Activated naive CD8-positive, alpha-beta T cell treated with anti-CD3 and anti-CD28 coated beads for 36 hours (primary cell): ENCODE data around the gene AGTRAP. TPM values are rescaled to one million over a fixed set of nuclear protein-coding genes. Genes with fewer than 3 reads are reported as not detected.

Experiments used
- DNase-seq: peaks from one replicate; pipeline ENCODE4 v3.0.0; 2021
- H3K27ac Mint-ChIP-seq: one replicate; pipeline ENCODE4 v1.8.0; 2022; ENCODE audit warnings: mild to moderate bottlenecking, moderate library complexity, mixed read lengths
- H3K27me3 Mint-ChIP-seq: one replicate; pipeline ENCODE4 v1.8.0; 2022; ENCODE audit warnings: mild to moderate bottlenecking, mixed read lengths
- H3K36me3 Mint-ChIP-seq: one replicate; pipeline ENCODE4 v1.8.0; 2021; ENCODE audit warnings: mild to moderate bottlenecking, mixed read lengths
- H3K4me1 Mint-ChIP-seq: one replicate; pipeline ENCODE4 v1.8.0; 2021; ENCODE audit warnings: mixed read lengths
- H3K4me3 Mint-ChIP-seq: one replicate; pipeline ENCODE4 v1.8.0; 2022; ENCODE audit warnings: mild to moderate bottlenecking, moderate library complexity, mixed read lengths
- H3K9me3 Mint-ChIP-seq: one replicate; pipeline ENCODE4 v1.8.0; 2022; ENCODE audit warnings: mixed read lengths
- total RNA-seq, 2 experiments: library from RNA; stranded (reverse); gene quantifications; one replicate each; pipeline ENCODE4 v1.2.3, GENCODE V29; 2021

The AGTRAP gene
- total RNA-seq, result 10 to 100 TPM; 10.2 to 11.0 TPM

- Mint-ChIP-seq H3K27me3 (no peaks in the 10 kb centered on the region), H3K27ac (peak within 1 kb of the TSS; percentile 91), H3K9me3 (no peaks in the 10 kb centered on the region), H3K4me3 (peak within 1 kb of the TSS; percentile 98), H3K36me3 (peaks cover 2% of the 10 kb centered on the region), H3K4me1 (peaks cover 54% of the 10 kb centered on the region)
- peak; percentile 90 for DNase-seq
Measured at GRCh38 chr1:11735854-11736745, at the start of gene AGTRAP. Gene AGTRAP, plus strand, starts transcription at chr1:11736136. Its CDS starts 73 bp downstream, at chr1:11736209.

- Mint-ChIP-seq H3K4me3 (no peak overlapping the region), H3K36me3 (no peaks in the 10 kb centered on the region), H3K4me1 (peaks cover 19% of the 10 kb centered on the region), H3K27me3 (peaks cover 51% of the 10 kb centered on the region), H3K9me3 (no peaks in the 10 kb centered on the region), H3K27ac (no peak overlapping the region)
- no peak for DNase-seq
Measured at GRCh38 chr1:11688506-11688905, 47.4 kb upstream of the AGTRAP start.

GRCh38 chr1:11690397-11691301 lies 45.3 kb upstream of the AGTRAP start:
- Mint-ChIP-seq H3K27ac (no peak overlapping the region), H3K4me1 (peaks cover 24% of the 10 kb centered on the region), H3K9me3 (no peaks in the 10 kb centered on the region), H3K36me3 (no peaks in the 10 kb centered on the region), H3K4me3 (no peak overlapping the region), H3K27me3 (peaks cover 57% of the 10 kb centered on the region)
- no peak for DNase-seq

GRCh38 chr1:11691302-11691914 lies 44.5 kb upstream of the AGTRAP start, which contains the start of gene DRAXIN:
Gene DRAXIN, plus strand, starts transcription at chr1:11691710. Its CDS starts 14,549 bp downstream, at chr1:11706259.
- Mint-ChIP-seq H3K27ac (no peak within 1 kb of the TSS), H3K4me3 (peak within 1 kb of the TSS; percentile 63), H3K4me1 (peaks cover 24% of the 10 kb centered on the region), H3K9me3 (no peaks in the 10 kb centered on the region), H3K36me3 (no peaks in the 10 kb centered on the region), H3K27me3 (peaks cover 57% of the 10 kb centered on the region)
- DNase-seq, result peak; percentile 21

- H3K27me3 Mint-ChIP-seq, result peaks cover 57% of the 10 kb centered on the region
- no peak overlapping the region for H3K27ac Mint-ChIP-seq
- H3K4me1 Mint-ChIP-seq, result peaks cover 24% of the 10 kb centered on the region
- H3K9me3 Mint-ChIP-seq, result no peaks in the 10 kb centered on the region
- no peak for DNase-seq
- H3K4me3 Mint-ChIP-seq, result peak overlapping the region; percentile 63
- no peaks in the 10 kb centered on the region for H3K36me3 Mint-ChIP-seq
Measured at GRCh38 chr1:11691928-11692711, 43.8 kb upstream of the AGTRAP start.

- H3K4me3 Mint-ChIP-seq, result peak overlapping the region; percentile 11
- no peak overlapping the region for H3K27ac Mint-ChIP-seq
- H3K36me3 Mint-ChIP-seq, result no peaks in the 10 kb centered on the region
- DNase-seq, result peak; percentile 51
- no peaks in the 10 kb centered on the region for H3K9me3 Mint-ChIP-seq
- peaks cover 27% of the 10 kb centered on the region for H3K4me1 Mint-ChIP-seq
- H3K27me3 Mint-ChIP-seq, result peaks cover 50% of the 10 kb centered on the region
Measured at GRCh38 chr1:11693024-11693590, 42.8 kb upstream of the AGTRAP start.

DNA sequence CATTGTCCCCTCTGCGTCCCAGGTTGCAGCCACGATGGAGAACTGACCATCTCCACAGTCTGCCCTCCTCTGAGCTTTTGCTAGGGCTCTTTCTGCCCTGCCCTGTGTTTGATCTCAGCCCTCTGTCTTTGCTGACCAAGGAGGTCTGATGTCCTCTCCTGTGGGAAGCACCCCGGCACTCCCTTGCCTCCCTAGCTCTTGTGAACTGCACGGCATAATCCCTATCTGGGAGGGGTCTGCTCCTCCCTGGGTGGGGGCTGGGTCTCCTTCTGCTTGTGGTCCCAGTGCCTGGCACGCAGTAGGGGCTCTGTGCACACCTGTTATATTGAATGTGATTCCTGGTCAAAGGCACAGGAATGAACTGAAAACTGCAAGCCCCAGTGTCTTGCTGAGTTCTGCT lies 42.0 kb upstream of the AGTRAP start:
- Mint-ChIP-seq H3K36me3 (no peaks in the 10 kb centered on the region), H3K4me3 (no peak overlapping the region), H3K4me1 (peaks cover 27% of the 10 kb centered on the region), H3K27ac (no peak overlapping the region), H3K9me3 (no peaks in the 10 kb centered on the region), H3K27me3 (peaks cover 42% of the 10 kb centered on the region)
- no peak for DNase-seq

DNA sequence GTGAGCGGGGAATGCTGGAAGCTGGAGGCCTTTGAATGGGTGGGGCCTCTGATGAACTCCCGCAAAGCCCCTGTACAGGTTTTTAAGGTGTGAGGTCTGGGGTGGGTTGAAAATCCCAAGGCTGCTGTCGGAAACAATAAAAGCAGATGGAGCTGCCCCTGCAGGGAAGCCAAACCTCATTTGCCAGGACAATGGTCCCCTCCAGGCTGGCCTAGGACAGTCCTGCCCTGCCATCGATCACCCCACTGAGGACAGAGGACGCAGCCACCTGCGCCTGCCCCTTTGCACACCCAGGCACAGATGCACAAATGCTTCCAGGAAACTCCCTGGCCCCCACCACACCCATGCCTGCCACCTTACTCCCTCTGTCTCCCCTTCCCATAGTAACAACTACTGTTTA lies 40.1 kb upstream of the AGTRAP start:
- DNase-seq, result no peak
- H3K27ac Mint-ChIP-seq, result no peak overlapping the region
- no peaks in the 10 kb centered on the region for H3K36me3 Mint-ChIP-seq
- H3K27me3 Mint-ChIP-seq, result peaks cover 24% of the 10 kb centered on the region
- peaks cover 18% of the 10 kb centered on the region for H3K4me1 Mint-ChIP-seq
- H3K4me3 Mint-ChIP-seq, result no peak overlapping the region
- H3K9me3 Mint-ChIP-seq, result no peaks in the 10 kb centered on the region

DNA sequence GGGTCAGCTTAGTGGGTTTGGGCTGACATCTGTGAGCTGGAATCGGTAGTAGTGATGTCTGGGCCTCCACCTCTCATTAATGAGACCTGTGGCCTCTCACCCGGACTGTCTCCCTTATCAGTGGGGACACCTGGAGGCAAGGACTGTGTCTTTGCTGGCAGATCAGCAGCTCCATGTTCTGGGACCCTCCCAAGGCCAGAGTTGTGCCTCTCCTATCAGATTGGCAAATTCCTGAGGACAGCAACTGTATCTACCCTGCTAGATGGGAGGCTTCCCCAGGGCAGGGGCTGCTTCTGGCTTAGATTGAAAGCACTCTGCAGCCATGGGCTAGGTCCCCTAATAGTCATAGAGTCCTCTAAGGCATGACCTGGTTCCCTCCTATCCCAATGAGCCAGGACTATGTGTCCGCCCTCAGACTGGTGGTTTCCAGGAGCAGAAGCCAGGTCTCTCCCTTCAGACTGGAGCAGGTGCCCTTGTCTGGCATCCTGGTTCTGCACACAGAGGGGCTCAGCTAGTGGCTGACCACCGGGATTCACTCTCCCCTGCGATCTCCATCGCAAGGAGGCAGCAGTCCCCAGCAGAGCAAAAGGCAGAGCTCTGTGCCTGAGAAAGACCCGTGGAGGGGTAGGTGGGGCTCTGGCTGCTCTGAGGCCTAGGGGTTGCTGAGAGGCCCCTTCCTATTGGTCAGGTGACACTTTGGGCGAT lies 38.6 kb upstream of the AGTRAP start:
- Mint-ChIP-seq H3K36me3 (no peaks in the 10 kb centered on the region), H3K27ac (no peak overlapping the region), H3K9me3 (no peaks in the 10 kb centered on the region), H3K27me3 (peaks cover 19% of the 10 kb centered on the region), H3K4me3 (no peak overlapping the region), H3K4me1 (peaks cover 15% of the 10 kb centered on the region)
- no peak for DNase-seq

GRCh38 chr1:11697893-11698210 lies 38.1 kb upstream of the AGTRAP start:
- no peak overlapping the region for H3K27ac Mint-ChIP-seq
- no peak for DNase-seq
- no peaks in the 10 kb centered on the region for H3K9me3 Mint-ChIP-seq
- no peak overlapping the region for H3K4me3 Mint-ChIP-seq
- peaks cover 14% of the 10 kb centered on the region for H3K27me3 Mint-ChIP-seq
- H3K4me1 Mint-ChIP-seq, result peaks cover 10% of the 10 kb centered on the region
- H3K36me3 Mint-ChIP-seq, result no peaks in the 10 kb centered on the region

DNA sequence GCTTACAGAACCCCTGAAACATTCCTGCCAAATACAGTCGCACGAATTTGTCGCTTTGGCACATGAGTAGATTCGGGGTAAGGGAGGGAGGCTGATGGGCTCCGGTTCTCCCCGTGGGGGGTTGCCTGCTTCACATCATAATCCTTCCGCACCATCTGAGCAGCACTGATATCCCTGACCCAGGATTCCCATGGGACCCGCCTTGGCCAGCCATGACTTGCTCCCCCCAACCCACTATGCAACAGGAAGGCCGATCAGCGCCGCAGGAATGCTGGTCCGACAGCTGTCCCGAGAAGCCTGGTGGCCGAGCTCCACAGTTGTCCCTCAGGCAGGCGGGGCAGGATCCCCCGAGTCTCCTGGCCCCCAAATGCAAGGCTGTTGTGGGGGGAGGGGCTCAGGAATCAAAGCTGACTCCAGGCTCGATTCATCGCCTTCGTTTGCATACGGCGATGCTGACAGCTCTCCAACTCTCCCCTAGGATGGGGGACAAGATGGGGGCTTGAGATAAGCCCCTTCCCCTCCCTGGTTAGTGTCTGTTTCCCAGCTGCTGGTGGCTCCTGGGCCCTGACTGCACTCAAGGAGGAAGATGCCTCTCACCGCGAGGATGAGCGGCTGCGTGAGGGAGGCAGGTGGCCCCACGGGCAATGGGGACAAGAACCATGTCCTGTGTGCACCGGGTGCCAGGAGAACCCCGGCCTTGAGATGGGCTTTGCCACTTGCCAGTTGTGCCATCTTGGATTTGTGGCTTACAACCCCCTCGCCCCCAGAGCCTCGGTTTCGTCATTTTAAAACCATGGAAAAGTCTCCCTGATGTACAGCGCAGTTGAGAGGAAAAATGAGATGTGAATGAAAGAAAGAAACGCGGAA lies 35.1 kb upstream of the AGTRAP start:
- Mint-ChIP-seq H3K9me3 (no peaks in the 10 kb centered on the region), H3K27me3 (peaks cover 3% of the 10 kb centered on the region), H3K4me3 (no peak overlapping the region), H3K27ac (no peak overlapping the region), H3K36me3 (no peaks in the 10 kb centered on the region), H3K4me1 (peaks cover 3% of the 10 kb centered on the region)
- no peak for DNase-seq

DNA sequence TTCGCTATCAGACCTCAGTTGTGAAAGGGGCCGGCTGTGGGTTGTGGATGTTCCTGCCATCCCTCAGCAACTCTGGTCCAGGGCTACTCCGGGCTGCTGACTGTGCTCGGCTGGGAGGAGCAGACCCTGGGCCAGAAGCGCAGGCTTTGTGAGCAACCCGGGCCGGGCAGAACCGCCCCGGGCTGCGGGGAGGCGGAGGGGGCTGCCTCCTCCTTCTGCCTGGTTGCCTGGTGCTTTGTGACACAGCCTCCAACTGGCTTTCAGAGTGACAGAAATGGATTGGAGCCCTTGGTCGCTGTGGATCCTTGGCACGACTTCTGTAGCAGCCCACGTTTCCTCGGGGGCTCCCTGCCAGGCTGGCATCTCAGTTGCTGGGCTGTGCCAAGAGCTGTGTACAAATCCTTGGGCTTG lies 34.4 kb upstream of the AGTRAP start:
- Mint-ChIP-seq H3K36me3 (no peaks in the 10 kb centered on the region), H3K9me3 (no peaks in the 10 kb centered on the region), H3K4me1 (peaks cover 3% of the 10 kb centered on the region), H3K4me3 (no peak overlapping the region), H3K27me3 (peaks cover 3% of the 10 kb centered on the region), H3K27ac (no peak overlapping the region)
- no peak for DNase-seq
